H1 (cell line): ENCODE data around the gene GDF2. TPM values are rescaled to one million over a fixed set of nuclear protein-coding genes. Genes with fewer than 3 reads are reported as not detected.

Source experiments
- ATF2 ChIP-seq: IDR thresholded peaks from 2 replicates; pipeline ENCODE4 v1.6.1; 2012; ENCODE audit warnings: low read length, inconsistent platforms
- BRCA1 ChIP-seq: IDR thresholded peaks from 2 replicates; pipeline ENCODE4 v1.6.1; 2012; ENCODE audit warnings: low read depth, low read length, improper control_type of control experiment
- CHD1 ChIP-seq: IDR thresholded peaks from 2 replicates; pipeline ENCODE4 v1.6.1; 2012; ENCODE audit warnings: low read depth, low read length, improper control_type of control experiment
- CHD7 ChIP-seq: fragments of 300-600 bp; sonication (generic); IDR thresholded peaks from 2 replicates; pipeline ENCODE4 v1.7.1; 2012; ENCODE audit warnings: low read length, moderate library complexity, mild to moderate bottlenecking, inconsistent platforms; ENCODE audit not compliant: insufficient replicate concordance
- SIN3A ChIP-seq, 2 experiments: IDR thresholded peaks in 1 of 2; conservative IDR thresholded peaks in 1 of 2; 2 replicates each; pipeline ENCODE4 v1.6.1; 2011 to 2012; ENCODE audit warnings: low read length in 2 of 2, improper control_type of control experiment in 1 of 2, low read depth in 1 of 2, mild to moderate bottlenecking in 1 of 2
- YY1 ChIP-seq: IDR thresholded peaks from 2 replicates; pipeline ENCODE4 v1.6.1; 2011; ENCODE audit warnings: low read depth, mild to moderate bottlenecking, low read length
- polyA plus RNA-seq, 7 experiments: library from polyadenylated mRNA; depleted of rRNA in 3 of 7; stranded (reverse) in 5 of 7; unstranded in 2 of 7; fragments of >200 nt in 5 of 7; fragments of 200-250 nt in 2 of 7; gene quantifications; 1 replicate in 5 of 7; 2 replicates in 1 of 7; 4 replicates in 1 of 7; pipeline versions ENCODE4 v1.2.1 to v1.2.3, GENCODE V29; 2011 to 2013; ENCODE audit warnings: missing spikeins in 2 of 7, mixed read lengths in 2 of 7
- total RNA-seq: library from RNA; stranded (reverse); fragmentation: NEBNext Ultra II Directional; extraction: Animal tissue kit (Norgen Biotek cat#: 25700); gene quantifications from 2 replicates; pipeline ENCODE4 v1.2.1, GENCODE V29; 2021
- TF ChIP-seq, protein P1 (sequence below): IDR thresholded peaks from 2 replicates; pipeline ENCODE4 v1.6.1; 2012; ENCODE audit warnings: inconsistent platforms

The GDF2 gene
- total and polyA plus RNA-seq, 2 of the 8 experiments (the other 6 are each of a cell fraction or from before 2014, with no cell fraction given) = not detected

DNA sequence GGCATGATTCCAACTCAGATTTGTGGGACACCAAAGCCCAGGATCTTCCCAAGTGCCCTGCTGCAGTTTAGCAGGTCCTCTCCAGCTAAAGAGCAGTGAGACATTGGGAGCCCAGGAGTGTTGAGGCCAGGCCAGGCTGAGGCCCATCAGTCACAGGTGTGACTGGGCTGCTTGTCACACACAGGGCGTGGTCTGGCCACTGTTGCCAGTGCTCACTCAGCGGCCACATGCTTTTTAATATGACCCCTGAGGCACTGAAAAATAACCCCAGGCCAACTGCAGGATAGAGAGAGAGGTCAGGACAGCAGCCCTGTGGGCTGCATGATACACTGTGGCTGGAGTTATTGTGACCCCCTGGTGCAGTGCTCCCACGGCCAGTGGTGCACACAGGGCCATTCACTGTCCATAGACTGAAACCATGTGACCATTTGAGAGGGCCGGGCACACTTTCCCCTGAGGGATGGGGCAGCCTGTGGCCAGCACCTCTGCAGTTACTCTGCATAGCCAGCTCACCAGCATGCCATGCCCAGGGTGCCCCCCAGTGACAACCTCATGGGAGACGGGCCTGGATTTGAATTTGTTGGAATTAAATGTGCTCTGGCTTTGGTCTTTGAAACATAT is 4.2 kb downstream of the GDF2 start (continued):
- TF ChIP-seq CHD7 (no peak), SIN3A (conservative IDR thresholded peaks at IDR 0.05 in 1 of 2, IDR thresholded peaks at IDR 0.05 in 1 of 2; ENCODE audit: low read depth in 1 of 2, low read length in 2 of 2) (no peak), BRCA1 (no peak), ATF2 (no peak), CHD1 (no peak), YY1 (no peak)
- TF ChIP-seq, protein P1, sequence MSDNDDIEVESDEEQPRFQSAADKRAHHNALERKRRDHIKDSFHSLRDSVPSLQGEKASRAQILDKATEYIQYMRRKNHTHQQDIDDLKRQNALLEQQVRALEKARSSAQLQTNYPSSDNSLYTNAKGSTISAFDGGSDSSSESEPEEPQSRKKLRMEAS = no peak
